ENCODE data around the gene FANK1.

GRCh38 chr10:126058104-126058503 is 161.7 kb downstream of the FANK1 start:
- TF ChIP-seq REST (IDR thresholded peaks at IDR 0.05; ENCODE audit: borderline replicate concordance) (no peak), EP300 (conservative IDR thresholded peaks at IDR 0.05; ENCODE audit: poor library complexity, severe bottlenecking) (no peak)

Data from neural cell (in vitro differentiated cells).